Fibroblast of lung (primary cell): ENCODE data around the gene DIO1.

Experiments used
- EZH2 ChIP-seq: IDR thresholded peaks from 2 replicates; pipeline ENCODE4 v1.5.1; 2012; ENCODE audit warnings: low read length, control low read depth, mild to moderate bottlenecking; ENCODE audit errors: missing control alignments
- TF ChIP-seq, protein P1 (sequence below), 2 donors: IDR thresholded peaks in 1 of 2; conservative IDR thresholded peaks in 1 of 2; 1 replicate in 1 of 2; 2 replicates in 1 of 2; pipeline ENCODE4 v1.5.1; 2011 to 2012; ENCODE audit warnings: low read length in 2 of 2, control low read depth in 1 of 2, inconsistent platforms in 1 of 2, low read depth in 1 of 2, mild to moderate bottlenecking in 1 of 2

GRCh38 chr1:53929246-53929960 is 35.4 kb downstream of the DIO1 start:
- TF ChIP-seq, protein P1, sequence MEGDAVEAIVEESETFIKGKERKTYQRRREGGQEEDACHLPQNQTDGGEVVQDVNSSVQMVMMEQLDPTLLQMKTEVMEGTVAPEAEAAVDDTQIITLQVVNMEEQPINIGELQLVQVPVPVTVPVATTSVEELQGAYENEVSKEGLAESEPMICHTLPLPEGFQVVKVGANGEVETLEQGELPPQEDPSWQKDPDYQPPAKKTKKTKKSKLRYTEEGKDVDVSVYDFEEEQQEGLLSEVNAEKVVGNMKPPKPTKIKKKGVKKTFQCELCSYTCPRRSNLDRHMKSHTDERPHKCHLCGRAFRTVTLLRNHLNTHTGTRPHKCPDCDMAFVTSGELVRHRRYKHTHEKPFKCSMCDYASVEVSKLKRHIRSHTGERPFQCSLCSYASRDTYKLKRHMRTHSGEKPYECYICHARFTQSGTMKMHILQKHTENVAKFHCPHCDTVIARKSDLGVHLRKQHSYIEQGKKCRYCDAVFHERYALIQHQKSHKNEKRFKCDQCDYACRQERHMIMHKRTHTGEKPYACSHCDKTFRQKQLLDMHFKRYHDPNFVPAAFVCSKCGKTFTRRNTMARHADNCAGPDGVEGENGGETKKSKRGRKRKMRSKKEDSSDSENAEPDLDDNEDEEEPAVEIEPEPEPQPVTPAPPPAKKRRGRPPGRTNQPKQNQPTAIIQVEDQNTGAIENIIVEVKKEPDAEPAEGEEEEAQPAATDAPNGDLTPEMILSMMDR (conservative IDR thresholded peaks at IDR 0.05 in 1 of 2, IDR thresholded peaks at IDR 0.05 in 1 of 2; ENCODE audit: low read depth in 1 of 2, low read length in 2 of 2), result no peak
- TF ChIP-seq EZH2, result no peak
